GM19395 (cell line): ENCODE data around the gene P2RX3.

ENCODE experiments used
- ATAC-seq: cut with Tn5 transposase; IDR thresholded peaks from one replicate; pipeline ENCODE4 v1.9.1; 2021; ENCODE audit warnings: mild to moderate bottlenecking, moderate library complexity; ENCODE audit not compliant: unreplicated experiment

Gene P2RX3

GRCh38 chr11:57368106-57368844 is 30.1 kb downstream of the P2RX3 start:
- no peak for ATAC-seq

- ATAC-seq, result no peak
These were observed 30.7 kb downstream of the P2RX3 start for GRCh38 chr11:57368845-57369232.

GRCh38 chr11:57370251-57370650 is 32.1 kb downstream of the P2RX3 start:
- ATAC-seq, result no peak

- no peak for ATAC-seq
These were observed 32.8 kb downstream of the P2RX3 start for GRCh38 chr11:57370941-57371340.

- ATAC-seq, result no peak
These were observed 35.0 kb downstream of the P2RX3 start for GRCh38 chr11:57373146-57373545.

- ATAC-seq, result no peak
These were observed 36.8 kb downstream of the P2RX3 start for GRCh38 chr11:57374966-57375365.

- ATAC-seq, result no peak
These were observed 37.3 kb downstream of the P2RX3 start for GRCh38 chr11:57375490-57375889.

- ATAC-seq, result no peak
These were observed 38.2 kb downstream of the P2RX3 start for GRCh38 chr11:57376095-57377090.

- ATAC-seq, result no peak
These were observed 39.0 kb downstream of the P2RX3 start for GRCh38 chr11:57377107-57377506.

GRCh38 chr11:57378186-57378585 is 40.0 kb downstream of the P2RX3 start:
- ATAC-seq, result no peak

GRCh38 chr11:57379732-57380131 is 41.6 kb downstream of the P2RX3 start:
- no peak for ATAC-seq

- ATAC-seq, result no peak
These were observed 42.8 kb downstream of the P2RX3 start, which contains the start of gene PRG3 for GRCh38 chr11:57380975-57381374. PRG3 (minus strand) TSS chr11:57381150; CDS start chr11:57380708, 442 bp downstream.

GRCh38 chr11:57386178-57386940 is 48.2 kb downstream of the P2RX3 start:
- ATAC-seq, result no peak

GRCh38 chr11:57387289-57388030 is 49.3 kb downstream of the P2RX3 start:
- ATAC-seq, result no peak

GRCh38 chr11:57390535-57390934 is 52.4 kb downstream of the P2RX3 start, which contains the start of gene PRG2:
PRG2 (minus strand) TSS chr11:57390650; CDS start chr11:57389944, 706 bp downstream.
- no peak for ATAC-seq

- no peak for ATAC-seq
These were observed 53.0 kb downstream of the P2RX3 start for GRCh38 chr11:57391111-57391510.

- ATAC-seq, result no peak
These were observed 53.4 kb downstream of the P2RX3 start for GRCh38 chr11:57391539-57391938.

- ATAC-seq, result no peak
These were observed 54.1 kb downstream of the P2RX3 start for GRCh38 chr11:57392066-57392762.

- ATAC-seq, result no peak
These were observed 54.6 kb downstream of the P2RX3 start for GRCh38 chr11:57392763-57393105.
